ENCODE measurements around the gene DCC.

The DCC gene

GRCh38 chr18:52920665-52921064, 580.7 kb downstream of the DCC start:
- DNase-seq (ENCODE audit: low read depth in 2 of 2): no peak

- DNase-seq (ENCODE audit: low read depth in 2 of 2): no peak
Measured at GRCh38 chr18:52933356-52933755, 593.4 kb downstream of the DCC start.

GRCh38 chr18:52936931-52937330, 596.9 kb downstream of the DCC start:
- DNase-seq (ENCODE audit: low read depth in 2 of 2): no peak

GRCh38 chr18:52937840-52938239, 597.8 kb downstream of the DCC start:
- no peak for DNase-seq (ENCODE audit: low read depth in 2 of 2)

- DNase-seq (ENCODE audit: low read depth in 2 of 2): no peak
Measured at GRCh38 chr18:52945552-52945951, 605.6 kb downstream of the DCC start.

- no peak for DNase-seq (ENCODE audit: low read depth in 2 of 2)
Measured at GRCh38 chr18:52948868-52949444, 609.0 kb downstream of the DCC start.

GRCh38 chr18:52950155-52950554, 610.2 kb downstream of the DCC start:
- no peak for DNase-seq (ENCODE audit: low read depth in 2 of 2)

- no peak for DNase-seq (ENCODE audit: low read depth in 2 of 2)
Measured at GRCh38 chr18:52953387-52953786, 613.4 kb downstream of the DCC start.

GRCh38 chr18:52963481-52963880, 623.5 kb downstream of the DCC start:
- DNase-seq (ENCODE audit: low read depth in 2 of 2): no peak

GRCh38 chr18:52970686-52971085, 630.7 kb downstream of the DCC start:
- no peak for DNase-seq (ENCODE audit: low read depth in 2 of 2)

GRCh38 chr18:52971097-52971496, 631.1 kb downstream of the DCC start:
- DNase-seq (ENCODE audit: low read depth in 2 of 2): no peak

GRCh38 chr18:52979892-52980291, 639.9 kb downstream of the DCC start:
- no peak for DNase-seq (ENCODE audit: low read depth in 2 of 2)

- DNase-seq (ENCODE audit: low read depth in 2 of 2): no peak
Measured at GRCh38 chr18:52991246-52991645, 651.2 kb downstream of the DCC start.

- DNase-seq (ENCODE audit: low read depth in 2 of 2): no peak
Measured at GRCh38 chr18:52992041-52992440, 652.0 kb downstream of the DCC start.

GRCh38 chr18:52995875-52996274, 655.9 kb downstream of the DCC start:
- no peak for DNase-seq (ENCODE audit: low read depth in 2 of 2)

GRCh38 chr18:52999633-53000032, 659.6 kb downstream of the DCC start:
- no peak for DNase-seq (ENCODE audit: low read depth in 2 of 2)

GRCh38 chr18:53004798-53005197, 664.8 kb downstream of the DCC start:
- no peak for DNase-seq (ENCODE audit: low read depth in 2 of 2)

GRCh38 chr18:53018791-53019190, 678.8 kb downstream of the DCC start:
- DNase-seq (ENCODE audit: low read depth in 2 of 2): no peak

GRCh38 chr18:53025247-53025646, 685.2 kb downstream of the DCC start:
- DNase-seq (ENCODE audit: low read depth in 2 of 2): no peak

GRCh38 chr18:53028565-53028964, 688.6 kb downstream of the DCC start:
- no peak for DNase-seq (ENCODE audit: low read depth in 2 of 2)

GRCh38 chr18:53033128-53033527, 693.1 kb downstream of the DCC start:
- no peak for DNase-seq (ENCODE audit: low read depth in 2 of 2)

- no peak for DNase-seq (ENCODE audit: low read depth in 2 of 2)
Measured at GRCh38 chr18:53038608-53039007, 698.6 kb downstream of the DCC start.

GRCh38 chr18:53040286-53040685, 700.3 kb downstream of the DCC start:
- no peak for DNase-seq (ENCODE audit: low read depth in 2 of 2)

- DNase-seq (ENCODE audit: low read depth in 2 of 2): no peak
Measured at GRCh38 chr18:53056064-53056463, 716.1 kb downstream of the DCC start.

All from stimulated activated CD8-positive, alpha-beta memory T cell treated with anti-CD3 and anti-CD28 coated beads, Interleukin-15, amount 100 ng/mL, for 4 hours (primary cell).